Neural crest cell (in vitro differentiated cells): Measurements from ENCODE around the gene ACP7. TPM values are rescaled to one million over a fixed set of nuclear protein-coding genes. Genes with fewer than 3 reads are reported as not detected.

ENCODE experiments used
- DNase-seq: peaks from one replicate; pipeline ENCODE4 v3.0.0; 2021; ENCODE audit warnings: low read depth, mixed read lengths, low spot score
- H3K27ac Mint-ChIP-seq: one replicate; pipeline ENCODE4 v1.8.0; 2021; ENCODE audit warnings: mild to moderate bottlenecking, mixed read lengths; ENCODE audit not compliant: unreplicated experiment
- H3K27me3 Mint-ChIP-seq: 2 replicates; pipeline ENCODE4 v1.8.0; 2021; ENCODE audit warnings: low read depth, mild to moderate bottlenecking, mixed read lengths
- H3K36me3 Mint-ChIP-seq: 2 replicates; pipeline ENCODE4 v1.8.0; 2021; ENCODE audit warnings: low read depth, mild to moderate bottlenecking, mixed read lengths
- H3K4me1 Mint-ChIP-seq: 2 replicates; pipeline ENCODE4 v1.8.0; 2021; ENCODE audit warnings: mixed read lengths
- H3K4me3 Mint-ChIP-seq: one replicate; pipeline ENCODE4 v1.8.0; 2021; ENCODE audit warnings: mild to moderate bottlenecking, mixed read lengths
- H3K9me3 Mint-ChIP-seq: 2 replicates; pipeline ENCODE4 v1.8.0; 2021; ENCODE audit warnings: mixed read lengths
- total RNA-seq: library from RNA; stranded (reverse); gene quantifications from 2 replicates; pipeline ENCODE4 v1.2.1, GENCODE V29; 2021
- TF ChIP-seq, protein P1 (sequence below): fragments of 200-600 bp; sonication (generic); conservative IDR thresholded peaks from 2 replicates; pipeline ENCODE4 v1.5.0; 2021; ENCODE audit warnings: antibody characterized with exemption, mild to moderate bottlenecking

ACP7 gene
- total RNA-seq, 1 donor from 2014 or later, result not detected

- H3K4me3 Mint-ChIP-seq, result no peak overlapping the region
- H3K27me3 Mint-ChIP-seq, result no peaks in the 10 kb centered on the region
- no peak for DNase-seq
- peaks cover 13% of the 10 kb centered on the region for H3K36me3 Mint-ChIP-seq
- H3K27ac Mint-ChIP-seq, result no peak overlapping the region
- TF ChIP-seq, protein P1, sequence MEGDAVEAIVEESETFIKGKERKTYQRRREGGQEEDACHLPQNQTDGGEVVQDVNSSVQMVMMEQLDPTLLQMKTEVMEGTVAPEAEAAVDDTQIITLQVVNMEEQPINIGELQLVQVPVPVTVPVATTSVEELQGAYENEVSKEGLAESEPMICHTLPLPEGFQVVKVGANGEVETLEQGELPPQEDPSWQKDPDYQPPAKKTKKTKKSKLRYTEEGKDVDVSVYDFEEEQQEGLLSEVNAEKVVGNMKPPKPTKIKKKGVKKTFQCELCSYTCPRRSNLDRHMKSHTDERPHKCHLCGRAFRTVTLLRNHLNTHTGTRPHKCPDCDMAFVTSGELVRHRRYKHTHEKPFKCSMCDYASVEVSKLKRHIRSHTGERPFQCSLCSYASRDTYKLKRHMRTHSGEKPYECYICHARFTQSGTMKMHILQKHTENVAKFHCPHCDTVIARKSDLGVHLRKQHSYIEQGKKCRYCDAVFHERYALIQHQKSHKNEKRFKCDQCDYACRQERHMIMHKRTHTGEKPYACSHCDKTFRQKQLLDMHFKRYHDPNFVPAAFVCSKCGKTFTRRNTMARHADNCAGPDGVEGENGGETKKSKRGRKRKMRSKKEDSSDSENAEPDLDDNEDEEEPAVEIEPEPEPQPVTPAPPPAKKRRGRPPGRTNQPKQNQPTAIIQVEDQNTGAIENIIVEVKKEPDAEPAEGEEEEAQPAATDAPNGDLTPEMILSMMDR, result no peak
- H3K9me3 Mint-ChIP-seq, result peaks cover 2% of the 10 kb centered on the region
- peaks cover 20% of the 10 kb centered on the region for H3K4me1 Mint-ChIP-seq
Observed at GRCh38 chr19:39152066-39152465, 67.9 kb downstream of the ACP7 start.

DNA sequence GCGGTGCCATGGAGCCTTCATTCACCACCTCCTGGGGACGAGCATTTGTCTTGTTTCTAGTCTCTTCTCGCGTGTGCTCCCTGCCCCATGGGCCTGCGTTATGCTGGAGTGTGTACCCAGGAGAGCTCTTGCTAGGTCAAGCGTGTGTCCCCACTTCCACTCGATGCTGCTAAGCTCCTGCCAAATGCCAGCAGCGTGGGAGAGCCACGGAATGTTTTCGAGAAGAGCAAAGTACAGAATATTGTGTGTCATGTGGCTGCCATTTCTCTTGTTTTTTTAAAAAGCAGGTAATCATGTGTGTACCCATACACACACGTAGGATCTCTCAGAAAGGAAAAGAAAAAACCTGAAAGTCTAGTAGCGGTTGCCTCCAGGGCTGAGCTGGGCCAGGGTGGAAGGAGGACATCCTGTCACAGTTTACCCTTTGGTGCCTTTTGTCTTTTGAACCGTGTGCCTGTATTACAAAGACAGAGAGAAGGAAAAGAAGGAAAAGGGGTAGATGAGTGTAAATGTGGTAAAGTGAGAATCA, 70.0 kb downstream of the ACP7 start:
- TF ChIP-seq, protein P1, result no peak
- H3K4me1 Mint-ChIP-seq, result peaks cover 24% of the 10 kb centered on the region
- no peaks in the 10 kb centered on the region for H3K9me3 Mint-ChIP-seq
- no peaks in the 10 kb centered on the region for H3K27me3 Mint-ChIP-seq
- H3K36me3 Mint-ChIP-seq, result peaks cover 5% of the 10 kb centered on the region
- peak overlapping the region; percentile 68 for H3K27ac Mint-ChIP-seq
- no peak for DNase-seq
- H3K4me3 Mint-ChIP-seq, result no peak overlapping the region

DNA sequence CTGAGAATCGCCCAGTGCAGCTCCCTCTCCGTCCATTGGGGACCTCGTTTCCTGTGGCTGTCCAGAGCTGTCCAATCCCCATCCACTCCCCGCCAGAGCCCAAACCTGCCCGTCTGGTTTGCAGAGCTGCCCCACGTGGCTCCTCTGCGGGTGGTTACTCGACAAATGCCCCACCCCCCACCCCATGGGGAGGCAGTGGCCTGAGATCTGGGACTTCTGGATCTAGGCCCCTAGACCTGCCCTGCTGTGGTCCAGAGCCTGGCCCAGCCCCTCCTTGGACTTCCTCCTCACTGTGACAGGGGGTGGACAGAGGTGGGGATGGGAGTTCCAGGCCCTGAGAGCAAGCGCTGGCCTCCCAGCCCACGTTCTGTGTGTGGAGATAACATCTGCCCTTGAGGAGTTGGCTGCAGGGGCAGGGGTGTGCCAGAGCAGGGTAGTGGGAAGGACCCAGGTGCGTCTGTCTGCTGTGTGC, 70.5 kb downstream of the ACP7 start:
- peak overlapping the region; percentile 57 for H3K27ac Mint-ChIP-seq
- H3K27me3 Mint-ChIP-seq, result no peaks in the 10 kb centered on the region
- no peak for DNase-seq
- peaks cover 24% of the 10 kb centered on the region for H3K4me1 Mint-ChIP-seq
- H3K9me3 Mint-ChIP-seq, result no peaks in the 10 kb centered on the region
- H3K4me3 Mint-ChIP-seq, result no peak overlapping the region
- TF ChIP-seq, protein P1, result peak; percentile 22
- H3K36me3 Mint-ChIP-seq, result peaks cover 4% of the 10 kb centered on the region

DNA sequence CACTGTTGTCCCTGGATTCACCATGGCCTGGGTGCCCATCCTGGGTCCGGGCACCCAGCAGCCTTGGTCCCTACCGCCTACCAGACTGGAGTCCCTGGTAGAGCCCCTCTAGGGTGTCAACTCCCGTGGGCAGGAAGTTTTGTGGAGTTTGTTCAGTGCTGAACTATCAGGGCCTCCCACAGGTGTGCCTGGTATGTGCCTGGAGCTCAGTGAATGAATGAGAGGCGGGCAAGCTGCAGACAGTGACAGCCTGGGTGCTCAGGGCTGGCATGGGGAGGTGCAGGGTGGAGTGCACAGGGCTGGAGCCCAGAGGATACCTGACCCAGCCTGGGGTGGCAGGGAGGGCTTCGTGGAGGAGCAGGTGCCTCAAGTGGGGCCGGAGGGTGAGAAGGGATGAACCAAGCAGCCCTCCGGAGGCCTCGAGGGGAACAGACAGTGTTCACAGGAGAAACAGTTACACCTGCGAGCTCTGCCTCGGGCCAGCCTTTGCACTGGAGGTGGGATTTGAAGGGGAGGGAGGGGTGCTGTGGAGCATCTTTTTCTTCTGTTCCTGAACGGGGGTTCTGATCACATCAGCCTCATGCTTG, 71.0 kb downstream of the ACP7 start:
- Mint-ChIP-seq H3K36me3 (peaks cover 4% of the 10 kb centered on the region), H3K4me3 (no peak overlapping the region), H3K27me3 (no peaks in the 10 kb centered on the region), H3K9me3 (no peaks in the 10 kb centered on the region), H3K27ac (no peak overlapping the region), H3K4me1 (peaks cover 24% of the 10 kb centered on the region)
- no peak for DNase-seq
- TF ChIP-seq, protein P1, result no peak

DNA sequence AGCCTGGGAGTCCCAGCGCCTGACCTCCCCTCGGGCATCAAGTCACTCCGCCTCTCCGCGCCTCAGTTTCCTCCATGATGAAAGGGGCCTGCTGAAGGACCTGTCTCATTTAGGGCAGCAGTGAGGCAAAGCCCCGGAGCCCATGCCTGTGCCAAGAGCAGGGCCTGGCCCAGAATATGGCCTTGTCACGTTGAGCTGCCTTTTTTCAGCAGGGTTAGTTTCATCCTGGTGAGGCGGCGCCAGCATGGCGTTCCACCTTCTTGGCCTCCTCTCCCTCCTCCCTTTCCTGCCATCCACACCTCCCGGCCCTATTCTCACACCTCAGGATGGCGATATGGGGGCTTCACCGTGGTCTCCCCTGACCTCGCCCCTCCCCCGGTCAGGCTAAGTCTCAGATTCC, 71.6 kb downstream of the ACP7 start:
- Mint-ChIP-seq H3K36me3 (peaks cover 4% of the 10 kb centered on the region), H3K9me3 (no peaks in the 10 kb centered on the region), H3K27ac (peak overlapping the region; percentile 50), H3K4me3 (no peak overlapping the region), H3K27me3 (no peaks in the 10 kb centered on the region), H3K4me1 (peaks cover 23% of the 10 kb centered on the region)
- DNase-seq, result no peak
- TF ChIP-seq, protein P1, result no peak
